ENCODE data around the gene NCKAP5.

Gene NCKAP5

GRCh38 chr2:133420788-133421187 is 147.5 kb downstream of the NCKAP5 start:
- no peak for DNase-seq

- DNase-seq, result no peak
These were observed 149.6 kb downstream of the NCKAP5 start for GRCh38 chr2:133418671-133419070.

- DNase-seq, result no peak
These were observed 150.2 kb downstream of the NCKAP5 start for GRCh38 chr2:133418021-133418420.

- DNase-seq, result no peak
These were observed 150.8 kb downstream of the NCKAP5 start for GRCh38 chr2:133417415-133417814.

- no peak for DNase-seq
These were observed 151.5 kb downstream of the NCKAP5 start for GRCh38 chr2:133416736-133417135.

GRCh38 chr2:133416146-133416545 is 152.1 kb downstream of the NCKAP5 start:
- no peak for DNase-seq

- DNase-seq, result no peak
These were observed 152.9 kb downstream of the NCKAP5 start for GRCh38 chr2:133415210-133415876.

GRCh38 chr2:133414486-133415209 is 153.6 kb downstream of the NCKAP5 start:
- DNase-seq, result no peak

GRCh38 chr2:133413863-133414262 is 154.4 kb downstream of the NCKAP5 start:
- no peak for DNase-seq

GRCh38 chr2:133412694-133413093 is 155.6 kb downstream of the NCKAP5 start:
- DNase-seq, result no peak

GRCh38 chr2:133411857-133412256 is 156.4 kb downstream of the NCKAP5 start:
- DNase-seq, result no peak

- DNase-seq, result no peak
These were observed 157.2 kb downstream of the NCKAP5 start for GRCh38 chr2:133411101-133411500.

- no peak for DNase-seq
These were observed 158.5 kb downstream of the NCKAP5 start for GRCh38 chr2:133409581-133410285.

- DNase-seq, result no peak
These were observed 159.6 kb downstream of the NCKAP5 start for GRCh38 chr2:133408671-133409070.

- DNase-seq, result no peak
These were observed 160.9 kb downstream of the NCKAP5 start for GRCh38 chr2:133407341-133407740.

GRCh38 chr2:133405252-133405651 is 163.0 kb downstream of the NCKAP5 start:
- no peak for DNase-seq

- no peak for DNase-seq
These were observed 167.9 kb downstream of the NCKAP5 start for GRCh38 chr2:133400411-133400810.

GRCh38 chr2:133393895-133394294 is 174.4 kb downstream of the NCKAP5 start:
- no peak for DNase-seq

GRCh38 chr2:133390156-133390555 is 178.1 kb downstream of the NCKAP5 start:
- DNase-seq, result no peak

- DNase-seq, result no peak
These were observed 178.7 kb downstream of the NCKAP5 start for GRCh38 chr2:133389569-133389968.

- DNase-seq, result no peak
These were observed 185.7 kb downstream of the NCKAP5 start for GRCh38 chr2:133382566-133382965.

GRCh38 chr2:133380991-133381390 is 187.3 kb downstream of the NCKAP5 start:
- no peak for DNase-seq

- no peak for DNase-seq
These were observed 189.2 kb downstream of the NCKAP5 start for GRCh38 chr2:133378928-133379549.

- no peak for DNase-seq
These were observed 189.9 kb downstream of the NCKAP5 start for GRCh38 chr2:133378386-133378785.

Measured in DMS 273 treated with DMSO at 0.1 percent for 48 hours (cell line).